Measurements from ENCODE around the gene LTBP4.
"Not testable (repeated sequence)": the region's sequence is repeated elsewhere in the genome, so short reads cannot be mapped to it uniquely, and the experiment has no call there.

The LTBP4 gene

GRCh38 chr19:40632311-40633036 lies 31.3 kb downstream of the LTBP4 start:
- DNase-seq: no peak

GRCh38 chr19:40633207-40633606 lies 32.0 kb downstream of the LTBP4 start:
- no peak for DNase-seq

- no peak for DNase-seq
These were observed 37.2 kb downstream of the LTBP4 start for GRCh38 chr19:40638327-40638726.

- no peak for DNase-seq
These were observed 38.4 kb downstream of the LTBP4 start for GRCh38 chr19:40639638-40639982.

- DNase-seq: no peak
These were observed 39.6 kb downstream of the LTBP4 start for GRCh38 chr19:40640744-40641143.

GRCh38 chr19:40641281-40641680 lies 40.1 kb downstream of the LTBP4 start:
- DNase-seq: no peak

GRCh38 chr19:40642051-40642706 lies 41.0 kb downstream of the LTBP4 start:
- no peak for DNase-seq

- DNase-seq: no peak
These were observed 41.7 kb downstream of the LTBP4 start for GRCh38 chr19:40642757-40643305.

GRCh38 chr19:40646743-40647254 lies 45.6 kb downstream of the LTBP4 start:
- no peak for DNase-seq

GRCh38 chr19:40649903-40650675 lies 48.9 kb downstream of the LTBP4 start:
- not testable (repeated sequence) for DNase-seq

GRCh38 chr19:40650749-40651305 lies 49.7 kb downstream of the LTBP4 start:
- no peak for DNase-seq

- DNase-seq: not testable (repeated sequence)
These were observed 51.1 kb downstream of the LTBP4 start for GRCh38 chr19:40652303-40652702.

- not testable (repeated sequence) for DNase-seq
These were observed 54.5 kb downstream of the LTBP4 start for GRCh38 chr19:40655684-40656083.

- DNase-seq: no peak
These were observed 56.9 kb downstream of the LTBP4 start for GRCh38 chr19:40658031-40658430.

- DNase-seq: no peak
These were observed 57.9 kb downstream of the LTBP4 start for GRCh38 chr19:40659116-40659515.

GRCh38 chr19:40659566-40659965 lies 58.4 kb downstream of the LTBP4 start:
- no peak for DNase-seq

- DNase-seq: no peak
These were observed 60.4 kb downstream of the LTBP4 start for GRCh38 chr19:40661616-40662015.

GRCh38 chr19:40662925-40663694 lies 61.9 kb downstream of the LTBP4 start:
- DNase-seq: peak; percentile 93 to 94 (median 94)

GRCh38 chr19:40663695-40664692 lies 62.8 kb downstream of the LTBP4 start:
- no peak for DNase-seq

- no peak for DNase-seq
These were observed 65.8 kb downstream of the LTBP4 start for GRCh38 chr19:40666803-40667438.

Data from activated naive CD4-positive, alpha-beta T cell (primary cell).